ENCODE data around the gene TPO. TPM values are rescaled to one million over a fixed set of nuclear protein-coding genes. Genes with fewer than 3 reads are reported as not detected.
A peak's percentile ranks its signal among the peaks of the same experiment; 100 is the strongest.

The TPO gene
- total and polyA plus RNA-seq, 2 experiments from 2014 or later, result 0.37 TPM; not detected in 1

DNA sequence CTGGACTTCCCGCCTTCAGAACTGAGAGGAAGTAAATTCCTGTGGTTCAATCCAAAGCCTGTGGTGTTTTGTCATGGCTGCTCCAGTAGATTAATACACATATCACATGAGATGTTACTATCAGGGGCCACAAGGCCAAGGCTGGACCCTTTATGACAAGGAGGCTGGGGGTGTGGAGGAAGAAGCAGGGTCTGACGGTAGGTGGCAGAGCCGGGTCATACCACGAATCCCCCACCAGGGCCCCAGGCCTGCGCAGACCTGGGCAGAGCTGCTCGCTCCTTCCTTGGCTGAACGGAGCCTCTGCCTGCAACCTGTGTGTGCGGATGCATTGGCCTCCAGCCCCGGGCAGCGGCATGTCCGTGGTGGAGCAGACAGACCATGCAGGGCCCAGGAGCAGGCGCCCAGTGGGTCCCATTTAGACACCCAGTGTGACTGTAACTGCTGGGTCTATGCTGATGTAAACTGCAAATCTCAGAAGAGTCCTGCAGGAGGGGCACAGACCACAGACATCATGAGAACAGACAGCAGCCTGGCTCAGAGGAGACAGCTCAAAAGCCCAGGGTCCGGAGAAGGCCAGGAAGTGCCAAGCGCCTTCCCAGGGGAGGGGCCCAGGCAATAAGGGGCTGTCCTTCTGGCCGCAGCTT lies 175.8 kb downstream of the TPO start:
- no peak for TF ChIP-seq EZH2phosphoT487 (IDR thresholded peaks at IDR 0.05; ENCODE audit: low read depth, severe bottlenecking, unreplicated experiment)
- TF ChIP-seq, protein P1, sequence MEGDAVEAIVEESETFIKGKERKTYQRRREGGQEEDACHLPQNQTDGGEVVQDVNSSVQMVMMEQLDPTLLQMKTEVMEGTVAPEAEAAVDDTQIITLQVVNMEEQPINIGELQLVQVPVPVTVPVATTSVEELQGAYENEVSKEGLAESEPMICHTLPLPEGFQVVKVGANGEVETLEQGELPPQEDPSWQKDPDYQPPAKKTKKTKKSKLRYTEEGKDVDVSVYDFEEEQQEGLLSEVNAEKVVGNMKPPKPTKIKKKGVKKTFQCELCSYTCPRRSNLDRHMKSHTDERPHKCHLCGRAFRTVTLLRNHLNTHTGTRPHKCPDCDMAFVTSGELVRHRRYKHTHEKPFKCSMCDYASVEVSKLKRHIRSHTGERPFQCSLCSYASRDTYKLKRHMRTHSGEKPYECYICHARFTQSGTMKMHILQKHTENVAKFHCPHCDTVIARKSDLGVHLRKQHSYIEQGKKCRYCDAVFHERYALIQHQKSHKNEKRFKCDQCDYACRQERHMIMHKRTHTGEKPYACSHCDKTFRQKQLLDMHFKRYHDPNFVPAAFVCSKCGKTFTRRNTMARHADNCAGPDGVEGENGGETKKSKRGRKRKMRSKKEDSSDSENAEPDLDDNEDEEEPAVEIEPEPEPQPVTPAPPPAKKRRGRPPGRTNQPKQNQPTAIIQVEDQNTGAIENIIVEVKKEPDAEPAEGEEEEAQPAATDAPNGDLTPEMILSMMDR (IDR thresholded peaks at IDR 0.05; ENCODE audit: poor library complexity), result peak; percentile 18
- Histone ChIP-seq H3K9me2 (replicated peaks; ENCODE audit: insufficient read depth) (no peaks in the 10 kb centered on the region), H4K20me1 (ENCODE audit: insufficient read depth, poor library complexity, severe bottlenecking) (no peaks in the 10 kb centered on the region), H3K36me3 (replicated peaks; ENCODE audit: insufficient read depth, low read depth) (no peaks in the 10 kb centered on the region), H3K79me2 (no peaks in the 10 kb centered on the region), H3K27ac (no peak overlapping the region), H3K9me3 (ENCODE audit: low read depth) (no peaks in the 10 kb centered on the region), H3K27me3 (no peaks in the 10 kb centered on the region), H3K4me1 (ENCODE audit: insufficient read depth) (peaks cover 17% of the 10 kb centered on the region), H3K4me2 (no peak overlapping the region), H3K4me3 (no peak overlapping the region), H2AFZ (no peak overlapping the region)
- DNase-seq (ENCODE audit: low spot score), result no peak
- 76% methylated on average over 15 of the region's 15 CpGs for WGBS (ENCODE audit: low lambda C conversion rate, missing lambda C conversion rate)

DNA sequence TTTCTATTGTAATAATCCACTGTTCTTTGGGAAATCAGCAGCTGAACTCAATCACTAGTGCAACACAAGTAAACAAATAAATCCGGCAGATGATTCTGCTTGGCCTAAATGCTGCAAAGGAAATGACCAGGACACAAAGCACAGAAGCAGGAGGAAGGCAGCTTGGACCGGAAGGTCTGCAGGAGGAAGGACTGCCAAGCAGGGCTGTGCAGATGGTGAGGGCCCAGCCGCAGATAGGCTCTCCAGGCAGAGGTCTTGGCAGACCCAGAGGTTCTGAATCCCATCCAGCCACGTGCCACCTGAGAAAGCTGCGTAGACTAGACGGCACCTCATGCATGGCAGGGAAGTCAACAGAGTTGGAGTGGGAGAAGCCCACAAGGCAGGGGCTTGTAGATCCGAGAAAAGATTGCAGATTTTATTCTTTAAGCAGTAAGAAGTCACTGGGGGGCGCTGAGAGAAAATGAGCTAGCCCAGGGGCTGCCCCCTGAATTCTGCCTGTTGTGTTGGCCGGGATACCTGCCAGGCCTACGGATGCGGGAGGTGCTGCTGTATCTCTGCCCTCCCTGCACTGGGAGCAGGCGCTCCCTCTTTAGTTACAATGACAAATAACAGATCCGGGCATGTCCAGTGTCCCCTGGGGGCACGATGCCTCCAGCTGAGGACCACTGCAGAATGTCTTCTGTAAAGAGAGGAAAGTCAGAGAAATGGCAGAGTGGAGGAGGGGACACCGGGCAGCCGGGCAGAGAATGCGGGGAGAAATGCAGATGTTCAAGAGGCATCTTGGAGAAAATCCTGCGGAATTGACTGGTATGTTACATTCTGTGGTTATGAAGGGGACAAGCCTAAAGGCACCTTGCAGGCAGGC lies 177.6 kb downstream of the TPO start:
- no peak for DNase-seq (ENCODE audit: low spot score)
- WGBS (ENCODE audit: low lambda C conversion rate, missing lambda C conversion rate), result 69% methylated on average over 17 of the region's 18 CpGs
- no peak overlapping the region for H2AFZ ChIP-seq
- no peaks in the 10 kb centered on the region for H3K79me2 ChIP-seq
- no peaks in the 10 kb centered on the region for H3K27me3 ChIP-seq
- no peaks in the 10 kb centered on the region for H3K9me2 ChIP-seq (replicated peaks; ENCODE audit: insufficient read depth)
- H3K4me3 ChIP-seq, result no peak overlapping the region
- no peaks in the 10 kb centered on the region for H3K9me3 ChIP-seq (ENCODE audit: low read depth)
- H4K20me1 ChIP-seq (ENCODE audit: insufficient read depth, poor library complexity, severe bottlenecking), result no peaks in the 10 kb centered on the region
- H3K4me2 ChIP-seq, result no peak overlapping the region
- TF ChIP-seq, protein P1 (IDR thresholded peaks at IDR 0.05; ENCODE audit: poor library complexity), result peak; percentile 10
- no peak for TF ChIP-seq EZH2 (IDR thresholded peaks at IDR 0.05; ENCODE audit: borderline replicate concordance)
- no peaks in the 10 kb centered on the region for H3K36me3 ChIP-seq (replicated peaks; ENCODE audit: insufficient read depth, low read depth)
- H3K27ac ChIP-seq, result no peak overlapping the region
- peaks cover 18% of the 10 kb centered on the region for H3K4me1 ChIP-seq (ENCODE audit: insufficient read depth)

DNA sequence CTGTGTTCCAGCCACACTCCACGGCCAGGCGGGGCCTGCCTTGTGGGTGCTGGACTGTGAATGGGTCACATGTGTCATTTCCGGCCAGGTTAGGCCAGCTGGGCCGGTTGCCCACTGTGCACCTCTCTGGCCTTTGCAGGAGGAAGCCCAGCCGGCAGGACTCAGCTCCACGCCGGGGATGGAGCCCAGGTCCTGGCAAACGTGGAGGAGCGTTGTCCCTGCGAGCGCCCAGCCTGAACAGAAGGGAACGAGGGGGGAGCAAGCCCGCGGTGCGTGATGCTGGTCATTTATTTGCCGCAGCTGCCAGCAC lies 178.2 kb downstream of the TPO start:
- H3K4me1 ChIP-seq (ENCODE audit: insufficient read depth), result peaks cover 18% of the 10 kb centered on the region
- no peak overlapping the region for H3K4me2 ChIP-seq
- no peak for TF ChIP-seq EZH2phosphoT487 (IDR thresholded peaks at IDR 0.05; ENCODE audit: low read depth, severe bottlenecking, unreplicated experiment)
- TF ChIP-seq, protein P1 (IDR thresholded peaks at IDR 0.05; ENCODE audit: poor library complexity), result no peak
- no peaks in the 10 kb centered on the region for H3K36me3 ChIP-seq (replicated peaks; ENCODE audit: insufficient read depth, low read depth)
- H3K27me3 ChIP-seq, result no peaks in the 10 kb centered on the region
- 85% methylated on average over 16 of the region's 16 CpGs for WGBS (ENCODE audit: low lambda C conversion rate, missing lambda C conversion rate)
- H3K27ac ChIP-seq, result no peak overlapping the region
- no peak overlapping the region for H2AFZ ChIP-seq
- no peak for DNase-seq (ENCODE audit: low spot score)
- no peaks in the 10 kb centered on the region for H4K20me1 ChIP-seq (ENCODE audit: insufficient read depth, poor library complexity, severe bottlenecking)
- no peaks in the 10 kb centered on the region for H3K79me2 ChIP-seq
- H3K9me2 ChIP-seq (replicated peaks; ENCODE audit: insufficient read depth), result no peaks in the 10 kb centered on the region
- no peaks in the 10 kb centered on the region for H3K9me3 ChIP-seq (ENCODE audit: low read depth)
- no peak overlapping the region for H3K4me3 ChIP-seq

All from hepatocyte (in vitro differentiated cells).